OCI-LY1 (cell line): ENCODE measurements around the gene CARD11.

Source experiments
- H2AFZ ChIP-seq: fragments of 200-600 bp; sonication (generic), shearing (Covaris generic); 2 replicates; pipeline ENCODE4 v1.6.0; 2014; ENCODE audit warnings: antibody characterized with exemption, mild to moderate bottlenecking, low read length
- H3F3A ChIP-seq: fragments of 200-600 bp; sonication (generic), shearing (Covaris generic); 2 replicates; pipeline ENCODE4 v1.6.0; 2014; ENCODE audit warnings: mild to moderate bottlenecking, antibody characterized with exemption, low read length, moderate library complexity; ENCODE audit not compliant: insufficient read depth
- H3K27ac ChIP-seq: fragments of 200-600 bp; sonication (generic); 2 replicates; pipeline ENCODE4 v1.5.1; 2014; ENCODE audit warnings: low read length, mixed run types, mild to moderate bottlenecking, low read depth; ENCODE audit not compliant: poor library complexity, severe bottlenecking
- H3K27me3 ChIP-seq: fragments of 200-600 bp; sonication (generic); 2 replicates; pipeline ENCODE4 v1.6.0; 2014; ENCODE audit warnings: antibody characterized with exemption, mild to moderate bottlenecking, low read length, moderate library complexity; ENCODE audit not compliant: insufficient read depth
- H3K36me3 ChIP-seq: fragments of 200-600 bp; sonication (generic); 2 replicates; pipeline ENCODE4 v1.6.1; 2014; ENCODE audit warnings: mild to moderate bottlenecking, antibody characterized with exemption, low read length, moderate library complexity, mixed read lengths; ENCODE audit not compliant: insufficient read depth
- H3K4me1 ChIP-seq: fragments of 200-600 bp; sonication (generic); 2 replicates; pipeline ENCODE4 v1.5.1; 2014; ENCODE audit warnings: mild to moderate bottlenecking, low read length, moderate library complexity; ENCODE audit not compliant: insufficient read depth, severe bottlenecking
- H3K4me2 ChIP-seq: fragments of 200-600 bp; sonication (generic), shearing (Covaris generic); 2 replicates; pipeline ENCODE4 v1.6.1; 2014; ENCODE audit warnings: low read length
- H3K4me3 ChIP-seq: fragments of 200-600 bp; sonication (generic); 2 replicates; pipeline ENCODE4 v1.5.1; 2014; ENCODE audit warnings: low read length, low read depth, mild to moderate bottlenecking, mixed read lengths; ENCODE audit not compliant: poor library complexity, severe bottlenecking
- H3K79me2 ChIP-seq: fragments of 200-600 bp; shearing (Covaris generic); 2 replicates; pipeline ENCODE4 v1.6.1; 2016; ENCODE audit warnings: mixed run types, low read length, mixed read lengths; ENCODE audit not compliant: insufficient read depth
- H3K9ac ChIP-seq: fragments of 200-600 bp; sonication (generic), shearing (Covaris generic); 2 replicates; pipeline ENCODE4 v1.6.1; 2014; ENCODE audit warnings: mild to moderate bottlenecking, low read length, mixed read lengths
- H3K9me2 ChIP-seq: fragments of 200-600 bp; sonication (generic), shearing (Covaris generic); 2 replicates; pipeline ENCODE4 v1.6.1; 2014; ENCODE audit warnings: low read depth, mild to moderate bottlenecking, low read length, mixed read lengths
- H3K9me3 ChIP-seq: fragments of 200-600 bp; shearing (Covaris generic); 2 replicates; pipeline ENCODE4 v1.6.1; 2014; ENCODE audit warnings: low read length, mixed read lengths
- H4K20me1 ChIP-seq: fragments of 200-600 bp; sonication (generic), shearing (Covaris generic); 2 replicates; pipeline ENCODE4 v1.6.0; 2016; ENCODE audit warnings: mild to moderate bottlenecking, low read length; ENCODE audit not compliant: insufficient read depth
- EZH2 ChIP-seq: fragments of 200-600 bp; sonication (generic), shearing (Covaris generic); IDR thresholded peaks from 2 replicates; pipeline ENCODE4 v1.8.0; 2017; ENCODE audit warnings: borderline replicate concordance, mixed run types, mild to moderate bottlenecking, antibody characterized with exemption, low read length, moderate library complexity, mixed read lengths
- TF ChIP-seq, protein P1 (sequence below): fragments of 200-600 bp; sonication (generic), shearing (Covaris generic); IDR thresholded peaks from 2 replicates; pipeline ENCODE4 v1.5.1; 2017; ENCODE audit warnings: mild to moderate bottlenecking, antibody characterized with exemption, low read length, moderate library complexity, mixed read lengths

CARD11 gene

DNA sequence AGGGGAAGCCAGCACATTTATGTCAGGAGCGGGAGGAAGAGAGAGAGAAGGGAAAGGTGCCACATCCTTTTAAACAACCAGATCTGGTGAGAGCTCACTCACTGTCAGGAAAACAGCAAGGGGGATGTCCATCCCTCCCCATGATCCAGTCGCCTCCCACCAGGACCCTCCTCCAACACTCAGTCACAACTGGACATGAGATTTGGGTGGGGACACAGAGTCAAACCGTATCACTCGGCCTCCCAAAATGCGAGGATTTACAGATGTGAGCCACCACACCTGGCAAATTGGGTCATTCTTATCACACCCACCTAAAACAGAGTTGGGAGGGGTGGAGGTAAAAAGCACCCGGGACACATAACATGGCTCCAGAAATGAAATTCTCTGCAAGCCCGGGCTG is 41.0 kb downstream of the CARD11 start:
- Histone ChIP-seq H3K9me3 (no peaks in the 10 kb centered on the region), H2AFZ (no peak overlapping the region), H3F3A (no peaks in the 10 kb centered on the region), H3K79me2 (no peaks in the 10 kb centered on the region), H3K4me3 (no peak overlapping the region), H4K20me1 (no peaks in the 10 kb centered on the region), H3K4me2 (no peak overlapping the region), H3K9me2 (no peaks in the 10 kb centered on the region), H3K9ac (no peak overlapping the region), H3K4me1 (no peaks in the 10 kb centered on the region), H3K36me3 (peaks cover 15% of the 10 kb centered on the region), H3K27me3 (no peaks in the 10 kb centered on the region), H3K27ac (no peak overlapping the region)
- TF ChIP-seq EZH2 = no peak
- TF ChIP-seq, protein P1, sequence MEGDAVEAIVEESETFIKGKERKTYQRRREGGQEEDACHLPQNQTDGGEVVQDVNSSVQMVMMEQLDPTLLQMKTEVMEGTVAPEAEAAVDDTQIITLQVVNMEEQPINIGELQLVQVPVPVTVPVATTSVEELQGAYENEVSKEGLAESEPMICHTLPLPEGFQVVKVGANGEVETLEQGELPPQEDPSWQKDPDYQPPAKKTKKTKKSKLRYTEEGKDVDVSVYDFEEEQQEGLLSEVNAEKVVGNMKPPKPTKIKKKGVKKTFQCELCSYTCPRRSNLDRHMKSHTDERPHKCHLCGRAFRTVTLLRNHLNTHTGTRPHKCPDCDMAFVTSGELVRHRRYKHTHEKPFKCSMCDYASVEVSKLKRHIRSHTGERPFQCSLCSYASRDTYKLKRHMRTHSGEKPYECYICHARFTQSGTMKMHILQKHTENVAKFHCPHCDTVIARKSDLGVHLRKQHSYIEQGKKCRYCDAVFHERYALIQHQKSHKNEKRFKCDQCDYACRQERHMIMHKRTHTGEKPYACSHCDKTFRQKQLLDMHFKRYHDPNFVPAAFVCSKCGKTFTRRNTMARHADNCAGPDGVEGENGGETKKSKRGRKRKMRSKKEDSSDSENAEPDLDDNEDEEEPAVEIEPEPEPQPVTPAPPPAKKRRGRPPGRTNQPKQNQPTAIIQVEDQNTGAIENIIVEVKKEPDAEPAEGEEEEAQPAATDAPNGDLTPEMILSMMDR = no peak

DNA sequence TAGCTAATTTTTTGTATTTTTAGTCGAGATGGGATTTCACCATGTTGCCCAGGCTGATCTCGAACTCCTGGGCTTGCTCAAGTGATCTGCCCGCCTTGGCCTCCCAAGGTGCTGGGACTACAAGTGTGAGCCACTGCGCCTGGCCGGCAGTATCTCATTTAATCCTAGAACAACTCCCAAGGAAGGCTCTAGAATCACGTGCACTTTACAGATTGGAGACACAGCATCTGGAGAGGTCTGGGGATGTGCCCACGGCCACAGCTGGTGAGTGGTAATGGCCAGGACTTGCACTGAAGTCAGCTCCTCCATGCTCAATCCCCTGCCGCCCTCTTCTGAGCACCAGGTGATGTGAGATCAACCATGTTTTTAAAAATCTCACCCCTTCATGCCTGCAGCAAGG is 43.1 kb downstream of the CARD11 start:
- no peak overlapping the region for H3K4me2 ChIP-seq
- no peaks in the 10 kb centered on the region for H3K27me3 ChIP-seq
- H3K4me3 ChIP-seq = no peak overlapping the region
- no peak for TF ChIP-seq EZH2
- TF ChIP-seq, protein P1 = no peak
- H3K27ac ChIP-seq = no peak overlapping the region
- peaks cover 11% of the 10 kb centered on the region for H3K36me3 ChIP-seq
- H4K20me1 ChIP-seq = no peaks in the 10 kb centered on the region
- peaks cover 5% of the 10 kb centered on the region; the same call in 1 of the 2 replicates for H3K9me3 ChIP-seq
- H3K9me2 ChIP-seq = no peaks in the 10 kb centered on the region
- no peak overlapping the region for H3K9ac ChIP-seq
- H3F3A ChIP-seq = no peaks in the 10 kb centered on the region
- H2AFZ ChIP-seq = no peak overlapping the region
- no peaks in the 10 kb centered on the region for H3K4me1 ChIP-seq
- no peaks in the 10 kb centered on the region for H3K79me2 ChIP-seq

DNA sequence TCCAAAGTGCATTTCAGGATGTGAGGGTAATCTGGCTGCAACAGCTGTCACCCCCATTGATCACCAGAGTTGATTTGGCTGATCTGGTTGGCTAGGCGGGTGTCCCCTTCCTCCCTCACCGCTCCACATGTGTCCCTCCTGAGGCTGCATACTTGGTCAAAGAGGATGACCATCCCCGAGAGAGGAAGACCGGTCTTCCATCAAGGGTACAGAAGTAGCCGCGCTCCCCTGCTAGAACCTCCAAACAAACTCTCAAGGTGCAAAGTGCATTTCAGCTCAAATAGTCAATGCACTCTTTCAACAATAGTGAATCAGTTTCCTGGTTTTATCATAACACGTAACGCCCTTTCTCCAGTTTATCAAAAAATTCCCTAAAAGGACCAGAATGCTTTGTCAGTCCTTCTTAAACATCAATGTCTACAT is 44.6 kb downstream of the CARD11 start:
- H3K4me1 ChIP-seq = no peaks in the 10 kb centered on the region
- H3K27ac ChIP-seq = no peak overlapping the region
- no peaks in the 10 kb centered on the region for H3F3A ChIP-seq
- no peaks in the 10 kb centered on the region for H4K20me1 ChIP-seq
- no peaks in the 10 kb centered on the region for H3K9me2 ChIP-seq
- no peaks in the 10 kb centered on the region for H3K79me2 ChIP-seq
- no peak overlapping the region for H3K9ac ChIP-seq
- H3K36me3 ChIP-seq = peaks cover 25% of the 10 kb centered on the region
- no peak overlapping the region for H2AFZ ChIP-seq
- no peak overlapping the region for H3K4me2 ChIP-seq
- H3K9me3 ChIP-seq = peaks cover 11% of the 10 kb centered on the region; the same call in 1 of the 2 replicates
- TF ChIP-seq, protein P1 = no peak
- TF ChIP-seq EZH2 = no peak
- H3K4me3 ChIP-seq = no peak overlapping the region
- H3K27me3 ChIP-seq = no peaks in the 10 kb centered on the region
